PFSK-1 (cell line): ENCODE measurements around the gene TRAK1.

ENCODE experiments used
- POLR2AphosphoS5 ChIP-seq: IDR thresholded peaks from 2 replicates; pipeline ENCODE4 v1.6.1; 2012; ENCODE audit warnings: low read depth, mild to moderate bottlenecking, control low read depth, low read length, moderate library complexity
- TF ChIP-seq, protein P1 (sequence below), 2 experiments: IDR thresholded peaks; 2 replicates each; pipeline versions ENCODE4 v1.6.1 to v1.8.0; 2011 to 2012; ENCODE audit warnings: low read depth in 2 of 2, low read length in 2 of 2, control low read depth in 1 of 2, inconsistent platforms in 1 of 2, mild to moderate bottlenecking in 1 of 2, moderate library complexity in 1 of 2; ENCODE audit not compliant: insufficient read depth in 1 of 2

DNA sequence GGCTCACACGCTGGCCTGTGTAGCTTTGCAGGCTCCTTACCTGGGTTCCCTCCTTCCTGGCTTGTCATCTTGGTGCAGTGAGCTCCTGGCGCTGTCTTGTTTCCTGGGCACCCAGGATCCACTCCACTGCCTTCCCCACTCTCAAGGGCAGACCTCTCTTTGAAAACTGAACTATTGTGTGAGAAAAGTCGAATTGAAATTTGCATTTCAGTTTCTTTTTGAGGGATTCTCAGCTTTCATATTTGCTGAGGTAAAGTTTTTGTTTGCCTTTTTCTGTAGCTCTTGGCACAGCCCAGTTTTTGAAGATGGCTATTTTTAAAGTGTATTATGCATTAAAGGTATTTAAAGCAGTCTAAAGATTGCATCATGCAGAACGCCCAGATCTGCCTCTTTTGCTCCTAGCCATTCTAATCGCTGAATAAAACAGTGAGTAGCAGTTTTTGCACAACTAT is 104.7 kb downstream of the TRAK1 start:
- TF ChIP-seq POLR2AphosphoS5: no peak
- TF ChIP-seq, protein P1, sequence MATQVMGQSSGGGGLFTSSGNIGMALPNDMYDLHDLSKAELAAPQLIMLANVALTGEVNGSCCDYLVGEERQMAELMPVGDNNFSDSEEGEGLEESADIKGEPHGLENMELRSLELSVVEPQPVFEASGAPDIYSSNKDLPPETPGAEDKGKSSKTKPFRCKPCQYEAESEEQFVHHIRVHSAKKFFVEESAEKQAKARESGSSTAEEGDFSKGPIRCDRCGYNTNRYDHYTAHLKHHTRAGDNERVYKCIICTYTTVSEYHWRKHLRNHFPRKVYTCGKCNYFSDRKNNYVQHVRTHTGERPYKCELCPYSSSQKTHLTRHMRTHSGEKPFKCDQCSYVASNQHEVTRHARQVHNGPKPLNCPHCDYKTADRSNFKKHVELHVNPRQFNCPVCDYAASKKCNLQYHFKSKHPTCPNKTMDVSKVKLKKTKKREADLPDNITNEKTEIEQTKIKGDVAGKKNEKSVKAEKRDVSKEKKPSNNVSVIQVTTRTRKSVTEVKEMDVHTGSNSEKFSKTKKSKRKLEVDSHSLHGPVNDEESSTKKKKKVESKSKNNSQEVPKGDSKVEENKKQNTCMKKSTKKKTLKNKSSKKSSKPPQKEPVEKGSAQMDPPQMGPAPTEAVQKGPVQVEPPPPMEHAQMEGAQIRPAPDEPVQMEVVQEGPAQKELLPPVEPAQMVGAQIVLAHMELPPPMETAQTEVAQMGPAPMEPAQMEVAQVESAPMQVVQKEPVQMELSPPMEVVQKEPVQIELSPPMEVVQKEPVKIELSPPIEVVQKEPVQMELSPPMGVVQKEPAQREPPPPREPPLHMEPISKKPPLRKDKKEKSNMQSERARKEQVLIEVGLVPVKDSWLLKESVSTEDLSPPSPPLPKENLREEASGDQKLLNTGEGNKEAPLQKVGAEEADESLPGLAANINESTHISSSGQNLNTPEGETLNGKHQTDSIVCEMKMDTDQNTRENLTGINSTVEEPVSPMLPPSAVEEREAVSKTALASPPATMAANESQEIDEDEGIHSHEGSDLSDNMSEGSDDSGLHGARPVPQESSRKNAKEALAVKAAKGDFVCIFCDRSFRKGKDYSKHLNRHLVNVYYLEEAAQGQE (IDR thresholded peaks at IDR 0.05; ENCODE audit: insufficient read depth in 1 of 2, low read depth in 2 of 2, low read length in 2 of 2): no peak
